ENCODE measurements around the gene ZNF253. TPM values are rescaled to one million over a fixed set of nuclear protein-coding genes. Genes with fewer than 3 reads are reported as not detected.

ZNF253 gene
- total RNA-seq (10 to 100 TPM in 1 of 4 donors, 1 to 10 TPM in 3; 4.5 to 10.9 (median 6.5) TPM), polyA plus RNA-seq (10 to 100 TPM in 1 of 3 donors, 1 to 10 TPM in 2; 1.5 to 13.5 (median 4.2) TPM)
- long read RNA-seq, donor 1, result 0 reads
- long read RNA-seq, donor 2, partial matches to known transcripts, result 0 of 5 reads
- long read RNA-seq, donor 2, other reads (novel, unspliced or antisense), result 0 of 5 reads

DNA sequence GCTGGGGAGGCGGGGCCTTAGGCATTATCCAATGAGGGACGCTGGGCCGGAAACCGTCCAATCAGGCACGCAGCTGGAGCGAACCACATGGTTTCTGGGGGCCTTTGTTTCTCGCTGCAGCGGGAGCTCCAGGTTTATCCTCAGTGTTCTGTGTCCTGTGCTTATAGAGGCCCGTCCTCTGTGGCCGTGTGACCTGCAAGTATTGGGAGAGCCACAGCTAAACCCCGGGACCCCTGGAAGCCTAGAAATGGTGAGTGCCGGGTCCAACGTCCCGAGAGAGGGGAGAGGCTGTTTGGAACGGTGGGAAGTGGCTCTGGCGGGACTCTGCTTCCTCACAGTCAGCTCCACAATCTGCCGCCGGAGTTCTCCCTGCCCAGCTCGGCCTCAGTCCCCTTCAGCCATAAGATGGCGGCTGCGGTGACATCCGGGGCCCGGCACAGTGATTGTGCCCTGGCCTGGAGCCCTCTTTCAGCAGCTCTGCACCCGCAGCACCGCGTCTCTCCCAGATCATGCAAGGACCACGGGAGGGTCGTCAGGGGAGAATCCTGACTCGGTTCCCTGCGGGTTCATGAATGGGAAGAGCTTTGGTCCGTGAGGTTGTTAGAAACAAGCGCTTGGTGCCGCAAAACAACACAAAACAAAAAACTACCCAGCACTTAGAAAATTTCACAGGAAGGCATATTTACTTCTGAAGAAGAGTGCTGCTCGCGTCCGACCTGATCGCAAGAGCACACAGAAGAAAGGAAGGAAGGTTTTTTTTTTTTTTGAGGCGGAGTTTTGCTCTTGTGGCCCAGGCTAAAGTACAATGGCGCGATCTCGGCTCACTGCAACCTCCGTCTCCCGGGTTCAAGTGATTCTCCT, at the start of gene ZNF253:
Gene ZNF253 (plus strand): TSS at position 133 of the 861 bp plus-strand sequence. CDS start 115 bp downstream, at position 248.
- intact Hi-C loops (cut with DNase I), result loop anchor here (2.0 to 5.0 kb wide), 2 partner anchors 36 to 45 kb away; partner anchors contain the start of genes ZNF93 (in 2 of the 2) and ZNF506 (in 1 of the 2)
- 0 to 1% (median 0%) methylated on average over 40 to 43 of the region's 43 CpGs for WGBS, 3 donors
- H3K36me3 ChIP-seq (ENCODE audit: insufficient read depth in 1 of 2, low read depth in 1 of 2), result no peaks in the 10 kb centered on the region
- peaks cover 36% of the 10 kb centered on the region for H3K4me1 ChIP-seq
- ATAC-seq, result peak; percentile 97 to 99 (median 99)
- TF ChIP-seq, protein P1, sequence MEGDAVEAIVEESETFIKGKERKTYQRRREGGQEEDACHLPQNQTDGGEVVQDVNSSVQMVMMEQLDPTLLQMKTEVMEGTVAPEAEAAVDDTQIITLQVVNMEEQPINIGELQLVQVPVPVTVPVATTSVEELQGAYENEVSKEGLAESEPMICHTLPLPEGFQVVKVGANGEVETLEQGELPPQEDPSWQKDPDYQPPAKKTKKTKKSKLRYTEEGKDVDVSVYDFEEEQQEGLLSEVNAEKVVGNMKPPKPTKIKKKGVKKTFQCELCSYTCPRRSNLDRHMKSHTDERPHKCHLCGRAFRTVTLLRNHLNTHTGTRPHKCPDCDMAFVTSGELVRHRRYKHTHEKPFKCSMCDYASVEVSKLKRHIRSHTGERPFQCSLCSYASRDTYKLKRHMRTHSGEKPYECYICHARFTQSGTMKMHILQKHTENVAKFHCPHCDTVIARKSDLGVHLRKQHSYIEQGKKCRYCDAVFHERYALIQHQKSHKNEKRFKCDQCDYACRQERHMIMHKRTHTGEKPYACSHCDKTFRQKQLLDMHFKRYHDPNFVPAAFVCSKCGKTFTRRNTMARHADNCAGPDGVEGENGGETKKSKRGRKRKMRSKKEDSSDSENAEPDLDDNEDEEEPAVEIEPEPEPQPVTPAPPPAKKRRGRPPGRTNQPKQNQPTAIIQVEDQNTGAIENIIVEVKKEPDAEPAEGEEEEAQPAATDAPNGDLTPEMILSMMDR (IDR thresholded peaks at IDR 0.05), result no peak
- DNase-seq, result peak; percentile 98
- peak within 1 kb of the TSS; percentile 92 for H3K4me3 ChIP-seq
- peak within 1 kb of the TSS; percentile 95 for H3K27ac ChIP-seq
- peaks cover 10% of the 10 kb centered on the region for H3K9me3 ChIP-seq
- H3K27me3 ChIP-seq (ENCODE audit: insufficient read depth in 3 of 3, low read length in 2 of 3), result no peaks in the 10 kb centered on the region

DNA sequence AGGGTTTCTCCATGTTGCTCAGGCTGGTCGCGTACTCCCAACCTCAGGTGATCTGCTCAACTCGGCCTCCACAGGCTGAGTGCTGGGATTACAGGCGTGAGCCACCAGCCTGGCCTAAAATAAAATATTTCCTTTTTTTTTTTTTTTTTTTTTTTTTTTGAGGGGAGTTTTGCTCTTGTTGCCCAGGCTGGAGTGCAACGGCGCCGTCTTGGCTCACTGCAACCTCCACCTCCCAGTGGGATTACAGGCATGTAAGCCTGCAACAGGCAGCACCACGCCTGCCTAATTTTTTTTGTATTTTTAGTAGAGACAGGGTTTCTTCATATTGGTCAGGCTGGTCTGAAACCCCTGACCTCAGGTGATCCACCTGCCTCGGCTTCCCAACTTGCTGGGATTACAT, 49.0 kb upstream of the ZNF253 start:
- Histone ChIP-seq H3K27me3 (ENCODE audit: insufficient read depth in 3 of 3, low read length in 2 of 3) (no peaks in the 10 kb centered on the region), H3K9me3 (no peaks in the 10 kb centered on the region), H3K27ac (no peak overlapping the region), H3K36me3 (ENCODE audit: insufficient read depth in 1 of 2, low read depth in 1 of 2) (peaks cover 0 to 23% of the 10 kb centered on the region in 2 donors), H3K4me1 (peaks cover 3% of the 10 kb centered on the region), H3K4me3 (no peak overlapping the region)
- DNase-seq (peak; percentile 58 to 79), ATAC-seq (no peak)
- intact Hi-C loops (cut with DNase I), result no loop called here
- WGBS, 3 donors, result 62 to 79% (median 70%) methylated on average over 9 of the region's 9 CpGs
- TF ChIP-seq, protein P1 (IDR thresholded peaks at IDR 0.05), result no peak

DNA sequence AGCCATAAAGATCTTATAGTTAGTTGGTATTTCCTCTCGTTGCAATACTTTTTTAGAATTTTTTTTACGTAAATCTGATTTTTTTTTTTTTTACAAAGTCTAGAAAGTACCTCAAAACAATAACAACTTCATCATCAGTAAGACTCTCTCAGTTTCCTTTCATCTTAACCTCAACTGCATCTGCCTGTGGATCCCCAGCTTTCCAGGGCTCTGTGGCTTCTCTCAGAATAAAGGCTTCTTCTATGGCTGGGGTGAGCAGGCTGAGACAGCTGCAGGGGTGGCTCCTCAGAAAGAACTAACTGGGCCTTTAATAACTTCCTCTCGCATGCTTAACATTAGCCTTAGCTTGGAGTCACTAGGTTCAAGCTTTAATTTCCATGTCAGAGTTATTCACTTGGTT, 48.3 kb upstream of the ZNF253 start:
- Histone ChIP-seq H3K36me3 (ENCODE audit: insufficient read depth in 1 of 2, low read depth in 1 of 2) (peaks cover 0 to 23% of the 10 kb centered on the region in 2 donors), H3K4me1 (peaks cover 3% of the 10 kb centered on the region), H3K27ac (no peak overlapping the region), H3K27me3 (ENCODE audit: insufficient read depth in 3 of 3, low read length in 2 of 3) (no peaks in the 10 kb centered on the region), H3K9me3 (no peaks in the 10 kb centered on the region), H3K4me3 (no peak overlapping the region)
- intact Hi-C loops (cut with DNase I), result no loop called here
- DNase-seq (no peak), ATAC-seq (no peak)
- WGBS, 3 donors, result 74 to 82% (median 74%) methylated on average over 3 of the region's 3 CpGs
- TF ChIP-seq, protein P1 (IDR thresholded peaks at IDR 0.05), result no peak

DNA sequence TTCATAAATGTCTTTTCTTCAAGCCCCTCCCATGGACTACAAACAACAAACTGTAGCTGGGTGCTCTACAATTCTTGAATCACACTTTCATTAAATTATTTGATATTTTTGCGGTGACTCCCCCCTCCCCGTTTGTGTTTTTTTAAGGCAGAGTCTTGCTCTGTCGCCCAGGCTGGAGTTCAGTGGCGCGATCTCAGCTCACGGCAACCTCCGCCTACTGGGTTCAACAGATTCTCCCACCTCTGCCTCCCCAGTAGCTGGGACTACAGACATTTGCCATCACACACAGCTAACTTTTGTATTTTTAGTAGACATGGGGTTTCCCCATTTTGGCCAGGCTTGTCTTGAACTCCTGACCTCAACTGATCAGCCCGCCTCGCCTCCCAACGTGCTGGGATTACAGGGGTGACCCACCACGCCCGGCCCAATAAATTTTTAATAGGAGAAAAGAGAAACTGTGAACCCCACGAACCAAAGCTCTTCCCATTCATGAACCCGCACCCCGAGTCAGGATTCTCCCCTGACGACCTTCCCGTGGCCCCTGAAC, 44.8 kb upstream of the ZNF253 start:
- Histone ChIP-seq H3K27me3 (ENCODE audit: insufficient read depth in 3 of 3, low read length in 2 of 3) (no peaks in the 10 kb centered on the region), H3K27ac (peak overlapping the region; percentile 96), H3K4me1 (peaks cover 3% of the 10 kb centered on the region), H3K36me3 (ENCODE audit: insufficient read depth in 1 of 2, low read depth in 1 of 2) (peaks cover 0 to 12% of the 10 kb centered on the region in 2 donors), H3K9me3 (peaks cover 8% of the 10 kb centered on the region), H3K4me3 (peak overlapping the region; percentile 89)
- ATAC-seq (no peak), DNase-seq (no peak)
- intact Hi-C loops (cut with DNase I), result loop anchor here in 1 of 2 donors (2.0 kb wide), 2 partner anchors 44 to 46 kb away; no protein-coding TSS in a partner anchor
- TF ChIP-seq, protein P1 (IDR thresholded peaks at IDR 0.05), result no peak
- WGBS, 3 donors, result 4 to 9% (median 9%) methylated on average over 16 to 17 of the region's 17 CpGs
